Measurements from ENCODE around the gene LRRN2.
A peak's percentile ranks its signal among the peaks of the same experiment; 100 is the strongest.
"Not testable (repeated sequence)": the region's sequence is repeated elsewhere in the genome, so short reads cannot be mapped to it uniquely, and the experiment has no call there.

The LRRN2 gene

DNA sequence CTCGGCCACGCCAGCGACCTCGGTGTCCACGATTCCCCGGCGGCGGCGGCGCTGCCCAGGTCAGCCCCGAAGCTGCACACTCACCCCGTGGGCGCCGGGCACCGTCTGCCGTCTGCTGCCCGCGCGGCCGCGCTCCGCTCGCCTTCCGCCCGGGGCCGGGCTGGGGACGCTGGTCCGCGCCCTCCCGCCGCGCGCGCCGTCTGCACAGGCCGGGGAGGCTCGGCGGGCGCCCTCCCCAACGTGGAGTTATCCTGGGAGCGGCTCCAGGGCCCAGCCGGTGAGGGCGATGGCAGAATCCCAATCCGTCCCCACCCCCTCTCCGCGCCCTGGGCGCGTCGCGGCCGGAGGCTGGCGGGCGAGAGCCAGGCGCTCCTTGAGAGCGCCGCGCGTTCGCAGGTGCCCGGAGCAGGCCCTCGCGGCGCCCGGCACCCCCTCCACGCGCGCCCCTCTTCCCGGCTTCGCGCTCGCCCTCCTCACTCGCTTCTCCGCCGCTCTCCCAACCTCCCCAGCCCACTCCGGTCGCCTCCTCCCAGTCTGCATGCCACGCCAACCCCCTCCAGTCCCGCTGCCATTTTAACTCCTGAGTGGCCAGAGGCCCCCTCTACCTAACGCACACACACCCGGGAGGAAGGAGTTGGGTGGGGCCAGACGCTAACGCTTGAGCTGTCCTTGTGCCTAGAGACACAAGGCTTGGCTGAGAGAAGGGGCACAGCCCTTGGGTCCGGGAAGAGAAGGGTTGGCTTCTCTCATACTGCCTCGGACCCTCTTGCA lies at the start of gene LRRN2:
Gene LRRN2, minus strand, starts transcription at position 503 of the 771 bp plus-strand sequence. CDS start 65,746 bp downstream, outside the sequence.
- peak; percentile 63 to 81 (median 75) for DNase-seq

DNA sequence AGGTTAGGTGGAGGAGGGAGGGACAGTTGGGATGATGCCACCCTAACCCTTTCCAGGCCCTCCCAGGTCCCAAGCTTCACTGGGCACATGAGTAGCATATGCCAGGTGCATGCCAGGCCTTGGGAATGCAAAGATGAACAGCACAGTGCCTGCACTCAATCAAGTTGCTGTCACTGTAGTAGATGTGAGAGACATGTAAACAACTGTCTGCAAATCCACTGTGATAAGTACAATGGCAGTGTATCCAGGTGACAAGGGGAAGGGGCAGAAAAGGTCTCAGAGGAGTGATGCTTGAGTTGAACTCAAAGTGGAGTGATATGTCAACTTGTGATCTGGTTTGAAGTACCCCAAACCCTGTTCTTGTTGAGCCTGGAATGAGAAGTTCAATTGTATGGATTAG lies 49.5 kb upstream of the LRRN2 start:
- DNase-seq, result peak in 2 of 3 experiments; percentile 39 to 93

DNA sequence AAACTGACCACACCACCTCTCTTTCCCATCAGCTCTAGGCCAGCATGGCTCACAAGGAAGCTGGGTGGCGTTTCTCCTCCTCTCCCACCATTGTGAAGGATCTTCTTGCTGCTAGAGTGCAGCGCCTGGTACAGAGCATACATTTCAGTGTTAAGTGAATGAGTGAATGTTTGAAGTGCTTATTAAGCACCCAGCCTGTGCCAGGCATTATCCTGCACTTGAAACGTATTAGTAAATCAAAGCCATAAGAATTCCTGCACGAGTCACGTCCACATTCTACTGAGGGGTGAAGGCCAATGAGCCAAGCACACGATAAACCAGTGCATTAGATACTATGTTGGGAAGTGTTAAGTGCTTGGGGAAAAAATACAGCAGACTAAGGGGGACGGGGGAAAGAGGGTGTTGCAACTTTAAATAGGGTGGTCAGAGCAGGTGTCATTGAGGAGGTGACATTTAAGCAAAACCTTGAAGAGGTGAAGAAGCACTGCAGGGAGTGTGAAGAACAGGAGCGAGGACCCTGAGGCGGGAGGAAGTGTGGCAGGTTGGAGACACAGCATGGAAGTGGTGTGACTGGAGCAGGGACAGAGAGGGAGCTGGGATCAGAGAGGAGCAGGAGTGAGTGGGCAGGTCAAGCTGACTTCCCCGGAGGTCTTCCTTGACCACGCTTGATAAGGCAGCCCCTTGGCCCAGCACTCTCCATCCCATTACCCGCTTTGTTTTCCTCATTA lies 48.5 kb upstream of the LRRN2 start:
- DNase-seq, result no peak

GRCh38 chr1:204733289-204733688 lies 47.8 kb upstream of the LRRN2 start:
- no peak for DNase-seq

DNA sequence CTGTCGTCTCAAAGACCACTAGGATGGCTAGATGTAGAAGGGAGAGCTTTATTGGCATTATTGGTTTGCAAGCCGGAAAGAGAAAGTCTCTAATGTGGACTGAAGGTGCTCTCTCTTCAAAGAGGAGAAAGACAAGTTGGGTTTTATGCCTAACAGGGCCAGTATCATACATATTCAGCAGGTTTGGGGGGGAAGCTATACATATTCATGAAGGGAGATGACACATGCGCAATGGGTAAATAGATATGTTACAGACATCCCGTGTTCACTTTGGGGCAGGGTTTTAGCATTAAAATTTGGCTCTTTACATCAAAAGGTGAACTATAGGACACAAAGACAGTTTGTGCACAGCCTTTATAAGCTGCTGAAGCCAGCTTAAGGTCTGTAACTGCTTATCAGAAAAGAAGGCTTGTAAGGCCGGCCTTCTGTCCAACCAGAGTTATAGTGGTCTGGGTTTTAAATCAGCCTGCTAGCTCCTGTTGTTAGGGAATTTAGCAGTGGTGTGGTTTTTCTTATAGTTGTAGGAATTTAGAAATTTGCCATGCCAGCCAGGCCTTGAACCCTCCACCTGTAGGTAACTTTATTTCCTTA lies 46.5 kb upstream of the LRRN2 start:
- DNase-seq, result no peak

DNA sequence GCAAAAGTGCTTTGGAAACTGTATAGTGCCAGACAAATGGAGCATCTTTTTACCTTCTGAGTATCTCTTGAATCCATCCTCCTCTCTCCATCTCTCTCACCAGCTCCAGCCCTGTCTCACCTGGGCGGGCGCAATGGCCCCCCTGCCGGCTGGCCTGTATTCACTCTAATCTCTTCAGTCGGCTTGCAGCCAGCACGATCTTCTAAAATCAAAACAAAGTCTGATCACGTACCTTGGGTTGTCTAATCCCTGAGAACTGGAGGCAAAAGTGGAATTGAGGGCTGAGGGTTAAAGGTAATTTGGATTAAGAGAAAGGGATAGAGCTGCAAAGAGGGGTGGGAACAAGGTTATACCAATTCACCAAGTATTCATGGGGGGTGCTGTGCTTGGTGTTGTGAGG lies 46.0 kb upstream of the LRRN2 start:
- peak in 2 of 3 experiments; percentile 62 to 77 for DNase-seq

DNA sequence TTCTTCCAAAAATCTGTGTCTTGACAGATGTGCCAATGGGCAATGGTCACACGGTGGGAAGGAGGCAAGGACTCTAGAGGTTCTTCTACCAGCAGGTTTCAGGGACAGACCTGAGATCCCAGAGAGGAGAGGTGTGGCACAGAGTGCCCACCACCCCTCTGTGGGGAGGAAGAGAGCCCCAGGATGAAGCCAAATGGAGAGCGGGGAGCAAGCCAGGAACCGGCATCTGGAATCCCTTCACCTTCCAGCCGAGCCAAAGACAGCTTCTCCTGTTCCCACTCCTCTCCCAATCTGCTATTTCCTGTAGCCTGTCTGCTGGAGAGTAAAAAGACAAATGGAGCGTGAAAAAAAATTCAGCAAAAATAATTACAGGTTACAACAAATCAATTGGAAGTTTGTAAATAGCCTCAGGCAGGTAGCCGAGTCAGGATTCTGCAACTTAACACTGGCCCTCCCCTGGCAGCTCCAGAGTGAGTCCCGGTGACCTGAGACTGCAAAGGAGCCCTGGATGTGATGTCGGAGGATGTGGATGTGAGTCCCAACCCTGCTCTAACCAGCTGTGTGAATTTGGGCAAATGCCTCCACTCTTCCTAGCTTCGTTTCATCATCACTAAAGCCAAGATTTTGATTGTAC lies 45.4 kb upstream of the LRRN2 start:
- peak in 2 of 3 experiments; percentile 92 to 98 for DNase-seq

GRCh38 chr1:204729516-204729915 lies 44.0 kb upstream of the LRRN2 start:
- no peak for DNase-seq

- DNase-seq, result no peak
These were observed 42.9 kb upstream of the LRRN2 start for GRCh38 chr1:204728456-204728855.

DNA sequence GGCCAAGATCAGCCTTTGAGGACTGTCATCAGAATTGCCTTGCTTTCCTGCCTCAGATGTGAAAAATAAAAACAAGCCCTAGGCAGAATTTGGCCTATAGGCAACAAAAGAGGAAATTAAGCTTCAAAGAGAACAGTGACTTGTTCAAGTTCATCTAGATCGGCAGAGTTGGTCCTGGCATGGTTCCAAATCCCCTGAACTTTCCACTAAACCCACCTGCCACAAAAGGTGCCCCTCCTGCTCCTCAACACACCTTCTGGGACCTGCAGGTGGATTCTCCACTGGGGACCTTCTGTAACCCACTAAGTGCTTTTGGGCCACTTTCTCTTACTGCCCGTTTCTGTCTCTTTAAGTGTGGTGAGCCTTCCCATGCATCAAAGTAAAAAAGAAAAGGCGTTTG lies 42.5 kb upstream of the LRRN2 start:
- DNase-seq, result no peak

DNA sequence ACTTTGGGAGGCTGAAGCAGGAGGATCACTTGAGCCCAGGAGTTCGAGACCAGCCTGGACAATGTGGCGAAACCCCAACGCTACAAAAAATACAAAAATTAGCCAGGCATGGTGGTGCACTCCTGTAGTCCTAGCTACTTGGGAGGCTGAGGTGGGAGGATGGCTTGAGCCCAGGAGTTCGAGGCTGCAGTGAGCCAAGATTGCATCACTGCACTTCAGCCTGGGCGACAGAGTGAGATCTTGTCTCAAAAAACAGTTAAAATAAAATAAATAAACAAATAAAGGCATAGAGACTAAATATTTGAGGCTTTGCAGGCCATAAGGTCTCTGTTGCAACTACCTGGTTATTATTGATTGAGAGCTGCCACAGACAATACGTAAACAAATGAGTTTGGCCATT lies 41.9 kb upstream of the LRRN2 start:
- not testable (repeated sequence) for DNase-seq

- DNase-seq, result no peak
These were observed 40.9 kb upstream of the LRRN2 start for GRCh38 chr1:204726478-204726877.

- peak in 1 of 3 experiments; percentile 33 for DNase-seq
These were observed 40.4 kb upstream of the LRRN2 start for GRCh38 chr1:204725821-204726448.

GRCh38 chr1:204723131-204723787 lies 37.7 kb upstream of the LRRN2 start:
- peak; percentile 21 to 64 (median 36) for DNase-seq

DNA sequence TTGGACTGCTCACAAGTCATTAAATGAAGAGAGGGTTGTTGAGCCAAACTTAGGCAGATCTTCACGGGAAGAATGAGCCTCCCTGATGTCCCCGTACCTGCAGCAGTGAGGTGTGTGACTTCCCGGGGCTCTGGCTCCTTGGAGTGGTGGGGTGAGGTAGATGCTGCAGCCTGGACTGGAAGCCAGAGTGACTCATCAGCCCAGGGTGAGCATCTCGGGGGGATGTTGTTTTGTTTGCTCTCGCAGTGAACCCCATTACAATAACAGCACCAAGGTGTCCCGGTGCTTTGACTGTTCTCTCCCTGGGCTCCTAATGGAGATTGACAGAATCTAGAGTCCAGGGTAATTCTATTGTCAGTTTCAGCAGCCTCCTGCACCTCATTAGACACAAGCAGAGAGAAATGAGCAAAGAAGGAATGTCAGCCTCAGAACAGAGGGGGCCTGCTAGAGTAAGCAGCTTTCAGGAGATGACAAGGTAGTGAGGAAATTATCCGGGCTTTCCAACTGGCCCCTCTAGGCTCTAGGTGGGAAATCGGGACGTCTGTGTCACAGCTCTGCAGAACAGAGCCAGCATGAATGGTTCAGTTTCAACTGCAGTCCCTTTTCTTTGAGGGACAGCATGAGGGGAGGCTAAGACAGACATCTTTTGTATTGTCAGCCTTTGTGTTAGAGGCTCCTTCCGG lies 36.0 kb upstream of the LRRN2 start:
- no peak for DNase-seq

DNA sequence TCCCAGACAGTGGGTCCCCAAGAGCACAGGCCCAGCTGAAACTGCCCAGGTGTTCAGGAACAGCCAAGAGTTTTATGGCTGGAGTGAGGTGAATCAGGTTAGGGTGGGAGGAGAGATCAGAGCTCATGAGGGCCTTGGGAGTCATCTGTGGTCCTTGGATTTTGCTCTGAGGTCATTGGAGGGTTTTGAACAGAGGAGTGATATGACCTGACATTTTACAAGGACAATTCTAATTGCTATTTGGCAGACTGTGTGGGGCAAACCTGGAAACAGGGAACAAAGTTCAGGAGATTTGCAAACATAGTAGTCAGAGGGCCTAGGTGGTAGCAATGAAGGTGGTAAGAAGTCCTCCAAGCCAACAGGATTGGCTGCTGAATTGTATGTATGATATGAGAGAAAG lies 31.1 kb upstream of the LRRN2 start:
- DNase-seq, result no peak

- no peak for DNase-seq
These were observed 29.4 kb upstream of the LRRN2 start for GRCh38 chr1:204714861-204715511.

DNA sequence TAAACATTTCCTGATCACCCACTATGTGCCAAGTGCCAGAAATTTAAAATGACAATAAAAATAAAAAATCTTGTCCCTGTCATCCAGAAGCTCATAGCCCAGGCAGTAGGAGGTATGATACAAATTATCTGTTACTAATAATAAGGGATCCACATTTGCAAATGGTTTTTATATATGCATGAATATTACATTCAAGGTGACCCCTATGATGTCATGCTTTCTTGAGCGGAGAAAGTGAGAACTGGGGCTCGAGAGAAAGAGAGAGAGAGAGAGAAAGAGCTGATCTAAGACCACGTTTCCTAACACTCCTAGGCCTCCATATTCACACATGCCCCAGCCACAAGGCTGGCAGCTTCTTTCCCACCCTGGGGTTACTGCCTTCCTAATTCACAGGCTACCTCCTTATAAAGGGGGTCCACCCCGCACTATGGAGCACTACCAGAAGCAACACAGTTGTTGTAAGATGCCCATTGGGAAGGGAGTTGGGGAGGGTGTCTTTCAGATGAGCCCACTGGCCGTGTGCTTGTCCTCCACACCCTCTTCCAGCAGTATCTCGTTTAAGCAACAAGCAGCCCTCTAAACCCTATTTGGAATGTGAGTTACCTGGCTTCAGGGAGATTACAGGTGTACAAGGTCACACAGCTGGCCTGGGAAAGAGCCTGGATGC lies 28.8 kb upstream of the LRRN2 start:
- no peak for DNase-seq

DNA sequence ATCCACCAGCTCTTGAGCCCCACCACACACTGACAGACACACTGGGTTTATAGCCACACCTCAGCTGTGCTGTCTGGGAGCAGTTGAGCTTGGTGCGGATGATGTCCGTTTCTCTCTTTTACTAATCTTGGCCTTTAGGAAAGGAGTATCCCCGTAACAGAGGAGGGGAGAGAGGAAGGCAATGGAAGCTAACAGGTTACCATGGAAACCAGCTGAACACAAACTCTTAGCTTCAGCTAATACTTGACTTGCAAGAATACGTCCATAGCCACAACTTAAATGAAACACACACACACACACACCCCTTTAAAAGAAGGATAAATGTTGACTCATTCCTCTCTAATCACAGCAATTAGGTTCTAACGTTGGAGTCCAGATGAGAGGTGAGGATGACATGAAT lies 28.0 kb upstream of the LRRN2 start:
- peak in 1 of 3 experiments; percentile 69 for DNase-seq

- peak in 1 of 3 experiments; percentile 58 for DNase-seq
These were observed 27.3 kb upstream of the LRRN2 start for GRCh38 chr1:204712708-204713430.
